Coronary artery (tissue), 2 donors: ENCODE data around the gene SRD5A1.

Experiments
- DNase-seq: peaks from one replicate; pipeline ENCODE4 v3.0.0-alpha.2; 2017; ENCODE audit warnings: low spot score
- H3K27ac ChIP-seq, 2 donors: fragments of 200-600 bp; sonication (generic); one replicate each; pipeline ENCODE4 v1.5.1; 2016 to 2019
- H3K4me3 ChIP-seq: fragments of 200-600 bp; sonication (generic); 2 replicates; pipeline ENCODE4 v1.5.1; 2016; ENCODE audit warnings: mild to moderate bottlenecking, moderate library complexity
- TF ChIP-seq, protein P1 (sequence below): fragments of 200-600 bp; sonication (generic); IDR thresholded peaks from one replicate; pipeline ENCODE4 v1.5.1; 2019; ENCODE audit warnings: antibody characterized with exemption

SRD5A1 gene

DNA sequence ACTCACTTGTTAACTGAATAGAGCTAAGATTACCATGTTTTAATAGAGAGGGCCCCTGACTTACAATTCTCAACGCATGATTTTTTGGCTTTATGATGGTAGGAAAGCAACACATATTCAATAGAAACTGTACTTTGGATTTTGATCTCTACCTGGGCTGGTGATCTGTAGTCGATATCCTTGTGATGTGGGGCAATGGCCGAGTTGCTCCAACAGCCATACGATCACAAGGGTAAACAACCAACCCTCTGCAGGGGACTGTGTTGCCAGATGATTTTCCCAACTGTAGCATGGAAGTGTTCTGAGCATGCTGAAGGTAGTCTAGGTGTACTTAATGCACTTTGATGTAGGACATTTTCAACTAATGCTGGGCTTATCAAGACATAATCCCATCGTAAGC, 36.9 kb upstream of the SRD5A1 start:
- no peak for DNase-seq
- no peak overlapping the region for H3K4me3 ChIP-seq
- TF ChIP-seq, protein P1, sequence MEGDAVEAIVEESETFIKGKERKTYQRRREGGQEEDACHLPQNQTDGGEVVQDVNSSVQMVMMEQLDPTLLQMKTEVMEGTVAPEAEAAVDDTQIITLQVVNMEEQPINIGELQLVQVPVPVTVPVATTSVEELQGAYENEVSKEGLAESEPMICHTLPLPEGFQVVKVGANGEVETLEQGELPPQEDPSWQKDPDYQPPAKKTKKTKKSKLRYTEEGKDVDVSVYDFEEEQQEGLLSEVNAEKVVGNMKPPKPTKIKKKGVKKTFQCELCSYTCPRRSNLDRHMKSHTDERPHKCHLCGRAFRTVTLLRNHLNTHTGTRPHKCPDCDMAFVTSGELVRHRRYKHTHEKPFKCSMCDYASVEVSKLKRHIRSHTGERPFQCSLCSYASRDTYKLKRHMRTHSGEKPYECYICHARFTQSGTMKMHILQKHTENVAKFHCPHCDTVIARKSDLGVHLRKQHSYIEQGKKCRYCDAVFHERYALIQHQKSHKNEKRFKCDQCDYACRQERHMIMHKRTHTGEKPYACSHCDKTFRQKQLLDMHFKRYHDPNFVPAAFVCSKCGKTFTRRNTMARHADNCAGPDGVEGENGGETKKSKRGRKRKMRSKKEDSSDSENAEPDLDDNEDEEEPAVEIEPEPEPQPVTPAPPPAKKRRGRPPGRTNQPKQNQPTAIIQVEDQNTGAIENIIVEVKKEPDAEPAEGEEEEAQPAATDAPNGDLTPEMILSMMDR: no peak
- H3K27ac ChIP-seq: no peak overlapping the region

DNA sequence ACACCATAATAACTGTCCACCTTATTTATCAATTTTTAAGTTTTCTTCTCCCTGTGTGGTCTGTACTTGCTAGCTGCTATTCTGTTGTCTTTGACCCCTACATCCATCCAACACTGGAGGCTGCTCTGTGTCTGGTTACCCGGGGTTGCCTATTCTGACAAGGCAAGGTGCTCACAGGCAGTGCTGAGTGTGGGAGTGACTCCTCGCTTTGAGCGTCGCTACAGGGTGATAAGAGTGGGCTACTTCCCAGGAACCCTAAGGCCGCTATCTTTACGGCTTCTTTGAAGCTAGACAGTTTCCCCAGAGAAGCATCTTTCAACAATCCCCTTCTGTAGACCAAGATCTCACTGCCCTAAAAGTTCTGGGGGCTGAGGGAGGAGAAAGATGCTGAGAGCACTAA, 35.7 kb upstream of the SRD5A1 start:
- TF ChIP-seq, protein P1: no peak
- Histone ChIP-seq H3K27ac (peak overlapping the region; percentile 64 to 76), H3K4me3 (no peak overlapping the region)
- no peak for DNase-seq

DNA sequence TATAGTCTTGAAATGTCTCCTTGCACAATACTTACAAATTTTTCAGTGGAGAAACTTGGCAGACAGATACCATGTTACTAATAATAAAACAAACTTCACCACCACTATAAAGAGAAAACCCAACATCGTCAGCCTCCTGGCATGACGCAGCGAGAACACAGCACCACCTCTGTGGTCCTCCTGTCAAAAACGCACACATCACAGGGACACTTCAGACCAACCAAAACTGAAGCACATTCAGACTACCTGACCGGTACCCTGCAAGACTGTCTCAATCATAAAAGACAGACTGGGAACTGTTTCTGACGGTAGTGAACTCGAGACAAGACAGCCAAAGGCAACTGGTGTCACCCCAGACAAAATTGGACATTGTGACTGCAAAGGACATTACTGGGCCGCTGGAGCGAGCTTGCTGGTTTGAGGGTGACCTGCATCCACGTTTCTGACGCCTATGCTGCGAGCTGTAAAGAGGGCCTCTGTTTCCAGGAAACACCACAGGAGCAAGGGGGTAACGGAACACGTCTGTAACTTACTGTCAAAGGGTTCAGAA, 34.8 kb upstream of the SRD5A1 start:
- no peak overlapping the region for H3K4me3 ChIP-seq
- DNase-seq: no peak
- TF ChIP-seq, protein P1: no peak
- H3K27ac ChIP-seq: peak overlapping the region; percentile 76 to 78

DNA sequence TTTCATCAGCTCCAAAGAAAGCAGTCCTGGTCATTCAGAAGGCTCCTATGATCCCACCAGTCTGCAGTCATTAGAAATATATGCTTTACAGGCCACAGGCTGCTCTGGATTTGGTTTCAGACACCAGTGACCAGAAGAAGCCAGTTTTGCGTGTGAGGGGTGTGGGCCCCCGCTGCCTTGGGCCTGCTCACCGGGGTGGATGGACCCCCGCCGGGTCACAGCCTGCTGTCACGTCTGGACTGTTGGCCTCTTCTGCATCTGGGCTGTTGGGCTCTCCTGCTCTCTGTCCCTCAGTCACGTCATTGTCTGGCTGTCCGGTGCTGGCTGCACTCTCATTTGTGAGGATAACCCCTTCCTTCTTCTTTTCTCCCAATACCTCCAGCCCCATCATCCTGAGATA, 33.5 kb upstream of the SRD5A1 start:
- H3K4me3 ChIP-seq: no peak overlapping the region
- TF ChIP-seq, protein P1: no peak
- no peak for DNase-seq
- H3K27ac ChIP-seq: no peak overlapping the region

DNA sequence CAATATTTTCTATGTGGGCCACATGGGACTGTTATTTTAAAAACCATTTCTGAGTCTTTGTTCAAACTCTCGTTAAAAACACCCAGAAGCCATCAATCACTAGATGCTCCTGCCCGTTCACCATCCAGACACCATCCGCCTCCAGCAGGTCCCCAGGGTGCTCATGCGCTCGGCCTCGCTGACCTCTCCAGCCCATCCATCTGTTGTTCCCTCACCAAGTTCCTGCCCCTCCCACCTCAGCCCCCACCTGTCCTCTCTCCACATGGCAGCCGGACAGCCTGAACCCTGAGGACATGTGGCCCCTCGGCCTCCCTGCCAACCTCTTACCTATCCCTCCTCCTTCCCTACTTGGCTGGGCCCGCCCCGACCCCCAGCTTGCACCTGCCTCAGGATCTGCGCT, 32.0 kb upstream of the SRD5A1 start:
- Histone ChIP-seq H3K4me3 (no peak overlapping the region), H3K27ac (no peak overlapping the region)
- TF ChIP-seq, protein P1: no peak
- DNase-seq: no peak

DNA sequence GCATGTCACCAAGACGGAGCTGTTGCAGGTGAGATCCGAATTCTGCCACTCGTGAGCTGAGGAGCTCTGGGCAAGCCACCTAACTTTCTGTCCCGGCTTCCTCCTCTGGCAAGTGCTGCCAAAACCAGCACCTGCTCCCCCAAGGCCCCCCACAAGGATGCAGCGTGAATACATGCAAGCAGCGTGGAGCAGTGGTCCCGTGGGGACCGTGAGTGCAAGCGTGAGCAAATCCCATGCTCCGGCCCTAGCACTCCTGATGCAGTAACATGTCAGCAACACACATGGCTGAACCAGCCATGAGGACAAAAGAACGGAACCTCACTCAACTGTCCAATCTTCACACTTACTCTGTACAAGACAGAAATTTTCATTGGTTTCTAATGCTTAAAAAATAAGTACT, 31.4 kb upstream of the SRD5A1 start:
- no peak overlapping the region for H3K27ac ChIP-seq
- DNase-seq: no peak
- TF ChIP-seq, protein P1: no peak
- no peak overlapping the region for H3K4me3 ChIP-seq

DNA sequence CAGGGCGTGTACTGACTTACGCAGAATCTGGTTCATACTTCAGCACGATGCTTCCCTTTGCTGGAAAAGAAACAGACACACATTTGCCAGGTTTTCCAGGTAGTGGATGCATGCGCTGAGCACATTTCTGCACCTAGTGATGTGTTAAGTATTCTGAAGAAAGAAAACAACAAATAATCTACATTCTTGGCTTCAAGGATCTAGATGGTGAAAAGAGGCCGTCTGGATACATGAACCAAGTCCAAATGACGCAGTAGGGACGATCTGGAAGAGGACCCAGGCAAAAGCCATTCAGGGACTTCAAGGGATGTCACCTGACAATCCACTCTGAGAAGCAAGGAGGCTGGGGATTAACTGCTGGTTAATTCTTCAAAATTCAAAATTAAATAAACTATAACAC, 30.8 kb upstream of the SRD5A1 start:
- Histone ChIP-seq H3K4me3 (no peak overlapping the region), H3K27ac (no peak overlapping the region)
- TF ChIP-seq, protein P1: no peak
- DNase-seq: no peak
